ENCODE results near the gene PPRC1.

PPRC1 gene

DNA sequence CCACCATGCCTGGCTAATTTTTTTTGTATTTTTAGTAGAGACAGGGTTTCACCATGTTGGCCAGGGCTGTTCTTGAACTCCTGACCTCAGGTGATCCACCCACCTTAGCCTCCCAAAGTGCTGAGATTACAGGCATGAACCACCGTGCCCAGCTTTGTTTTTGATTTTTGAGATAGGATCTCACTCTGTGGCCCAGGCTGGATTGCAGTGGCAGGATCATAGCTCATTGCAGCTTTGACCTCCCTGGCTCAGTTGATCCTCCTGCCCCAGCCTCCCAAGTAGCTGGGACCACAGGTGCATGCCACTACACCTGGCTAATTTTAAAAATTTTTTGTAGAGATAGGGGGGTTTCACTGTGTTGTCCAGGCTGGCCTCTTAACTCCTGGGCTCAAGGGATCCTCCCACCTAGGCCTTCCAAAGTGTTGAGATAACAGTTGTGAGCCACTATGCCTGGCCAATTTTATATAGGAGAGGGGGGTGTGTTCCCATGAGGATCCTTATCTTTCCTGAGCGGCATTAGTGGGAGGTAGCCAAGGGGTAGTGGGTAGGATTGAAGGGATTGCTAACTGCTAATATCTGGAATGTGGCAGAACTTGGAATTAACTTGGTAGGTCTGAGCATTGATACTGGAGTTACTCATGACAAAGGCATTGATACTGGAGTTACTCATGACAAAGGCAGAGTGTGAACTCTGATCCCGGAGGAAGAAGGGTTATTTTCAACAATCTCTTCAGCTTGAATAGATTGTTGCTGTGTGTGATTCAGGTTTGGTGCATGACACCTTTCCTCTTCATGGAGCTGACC lies 18.3 kb downstream of the PPRC1 start:
- DNase-seq = no peak

DNA sequence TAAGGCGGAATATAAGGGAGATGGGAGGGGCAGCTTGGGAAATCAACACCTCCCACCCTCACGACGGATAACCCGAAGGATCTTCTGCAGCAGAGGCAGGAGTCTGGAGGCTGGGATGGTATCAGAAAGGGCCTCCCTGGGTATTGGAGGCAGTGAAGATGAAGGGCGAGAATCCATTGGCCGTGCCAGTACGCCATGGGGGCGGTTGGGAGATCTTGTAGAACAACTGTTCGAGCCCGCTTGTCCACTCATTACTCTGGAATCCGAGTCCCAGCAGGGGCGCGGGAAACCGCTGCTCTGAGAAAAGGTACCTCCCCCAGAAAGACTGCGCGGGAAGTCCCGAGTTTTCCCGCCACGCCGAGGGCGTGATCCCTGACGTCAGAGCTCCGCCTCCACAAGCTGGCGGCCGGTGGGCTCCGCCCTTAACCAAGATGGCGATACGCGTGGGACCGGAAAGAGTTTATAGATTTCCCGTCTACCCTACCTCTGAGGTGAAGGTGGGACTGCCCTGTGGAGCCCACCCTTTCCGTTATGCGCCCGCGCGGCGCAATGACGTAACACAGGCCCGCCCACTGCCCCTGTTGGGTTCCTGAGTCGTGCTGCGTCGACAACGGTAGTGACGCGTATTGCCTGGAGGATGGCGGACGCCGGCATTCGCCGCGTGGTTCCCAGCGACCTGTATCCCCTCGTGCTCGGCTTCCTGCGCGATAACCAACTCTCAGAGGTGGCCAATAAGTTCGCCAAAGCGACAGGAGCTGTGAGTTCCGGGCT lies 19.1 kb downstream of the PPRC1 start, which contains the start of gene NOLC1:
TSS of gene NOLC1 (plus strand) at position 616 of the 771 bp plus-strand sequence. CDS start at position 638, 22 bp downstream.
- DNase-seq = peak; percentile 99

DNA sequence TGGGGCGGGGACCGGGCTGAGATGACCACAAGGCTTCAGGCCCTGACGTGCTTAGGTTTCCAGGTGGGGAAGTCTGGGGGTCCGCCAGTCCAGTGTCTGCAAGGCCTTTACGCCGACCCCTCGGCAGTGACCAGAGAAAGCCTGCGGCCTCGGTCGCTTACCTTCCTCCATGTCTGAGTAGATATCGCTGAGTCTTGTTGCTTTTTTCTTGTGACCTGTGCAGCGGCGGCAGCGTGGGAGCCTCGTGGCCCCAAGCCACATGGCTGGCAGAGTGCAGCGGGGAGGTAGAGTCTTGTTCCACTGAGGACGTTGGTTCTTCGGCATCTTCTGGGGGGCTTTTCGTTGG lies 19.7 kb downstream of the PPRC1 start:
- peak; percentile 30 for DNase-seq

DNA sequence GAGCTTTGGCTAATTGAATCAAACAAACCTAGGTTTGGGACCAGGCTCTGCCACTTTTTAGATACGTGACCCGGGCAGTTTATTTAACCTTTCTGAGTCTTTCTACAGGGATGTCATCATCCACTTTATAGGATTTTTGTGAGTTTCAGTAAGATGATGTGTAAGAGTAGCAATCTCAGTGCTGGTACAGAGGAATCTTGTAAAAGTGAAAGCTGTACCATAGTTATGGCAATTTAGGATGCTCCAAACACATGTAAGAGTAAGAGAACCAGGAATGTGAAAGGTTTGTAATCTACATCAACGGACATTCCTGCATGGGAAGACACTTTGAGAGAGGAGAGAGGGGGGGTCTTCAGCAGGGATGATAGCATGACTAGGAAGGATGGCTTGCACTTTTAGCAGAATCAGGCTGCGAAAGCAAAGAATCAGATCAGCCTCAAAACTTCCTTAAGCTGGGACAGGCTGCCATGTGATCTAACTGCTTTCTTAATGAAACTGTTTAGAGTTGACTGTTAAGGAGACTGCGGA lies 20.3 kb downstream of the PPRC1 start:
- no peak for DNase-seq

DNA sequence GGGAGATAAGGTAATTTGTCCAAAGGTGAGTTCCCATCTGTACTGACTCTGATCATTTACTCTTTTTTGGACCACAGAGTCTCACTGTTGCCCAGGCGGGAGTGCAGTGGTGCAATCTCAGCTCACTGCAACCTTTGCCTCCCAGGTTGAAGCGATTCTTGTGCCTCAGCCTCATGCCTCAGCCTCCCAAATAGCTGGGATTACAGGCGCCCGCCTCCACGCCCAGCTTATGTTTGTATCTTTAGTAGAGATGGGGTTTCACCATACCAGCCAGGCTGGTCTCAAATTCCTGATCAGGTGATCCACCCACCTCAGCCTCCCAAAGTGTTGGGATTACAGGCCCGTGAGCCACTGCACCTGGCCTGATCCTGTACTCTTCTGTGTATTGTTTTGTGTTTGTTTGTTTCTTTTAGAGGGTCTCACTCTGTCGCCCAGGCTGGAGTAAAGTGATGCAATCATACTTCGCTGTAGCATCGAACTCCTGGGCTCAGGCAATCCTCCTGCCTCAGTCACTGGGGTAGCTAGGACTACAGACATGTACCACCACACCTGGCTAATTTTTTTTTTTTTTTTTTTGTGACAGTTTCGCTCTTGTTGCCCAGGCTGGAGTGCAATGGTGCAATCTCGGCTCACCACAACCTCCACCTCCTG lies 21.8 kb downstream of the PPRC1 start:
- DNase-seq = no peak

DNA sequence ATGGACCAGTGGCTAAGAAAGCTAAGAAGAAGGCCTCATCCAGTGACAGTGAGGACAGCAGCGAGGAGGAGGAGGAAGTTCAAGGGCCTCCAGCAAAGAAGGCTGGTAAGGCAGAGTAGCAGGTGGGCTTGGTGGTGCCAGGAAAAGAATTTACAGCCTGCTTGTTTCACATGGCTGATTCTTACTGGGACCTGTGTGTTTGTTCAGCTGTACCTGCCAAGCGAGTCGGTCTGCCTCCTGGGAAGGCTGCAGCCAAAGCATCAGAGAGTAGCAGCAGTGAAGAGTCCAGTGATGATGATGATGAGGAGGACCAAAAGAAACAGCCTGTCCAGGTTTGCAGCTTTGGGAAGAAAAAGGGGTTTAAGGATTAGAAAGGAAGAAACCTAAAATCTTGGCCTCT lies 24.4 kb downstream of the PPRC1 start:
- no peak for DNase-seq

DNA sequence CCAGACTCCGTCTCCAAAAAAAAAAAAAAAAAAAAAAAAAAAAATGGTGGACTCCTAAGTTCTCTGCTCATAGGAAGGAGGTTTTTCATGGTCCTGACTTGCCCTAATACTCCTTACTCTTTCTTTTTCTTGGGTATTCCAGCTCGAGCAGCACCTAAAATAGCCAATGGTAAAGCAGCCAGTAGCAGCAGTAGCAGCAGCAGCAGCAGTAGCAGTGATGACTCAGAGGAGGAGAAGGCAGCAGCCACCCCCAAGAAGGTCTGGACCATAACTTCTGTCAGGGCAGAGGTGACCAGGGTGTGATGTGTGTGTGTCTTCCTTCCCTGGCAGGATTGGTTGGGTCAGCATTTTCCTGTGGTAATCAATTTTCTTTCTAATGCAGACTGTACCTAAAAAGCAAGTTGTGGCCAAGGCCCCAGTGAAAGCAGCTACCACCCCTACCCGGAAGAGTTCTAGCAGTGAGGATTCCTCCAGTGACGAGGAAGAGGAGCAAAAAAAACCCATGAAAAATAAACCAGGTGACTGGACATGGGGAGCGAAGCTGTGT lies 26.3 kb downstream of the PPRC1 start:
- DNase-seq = no peak

DNA sequence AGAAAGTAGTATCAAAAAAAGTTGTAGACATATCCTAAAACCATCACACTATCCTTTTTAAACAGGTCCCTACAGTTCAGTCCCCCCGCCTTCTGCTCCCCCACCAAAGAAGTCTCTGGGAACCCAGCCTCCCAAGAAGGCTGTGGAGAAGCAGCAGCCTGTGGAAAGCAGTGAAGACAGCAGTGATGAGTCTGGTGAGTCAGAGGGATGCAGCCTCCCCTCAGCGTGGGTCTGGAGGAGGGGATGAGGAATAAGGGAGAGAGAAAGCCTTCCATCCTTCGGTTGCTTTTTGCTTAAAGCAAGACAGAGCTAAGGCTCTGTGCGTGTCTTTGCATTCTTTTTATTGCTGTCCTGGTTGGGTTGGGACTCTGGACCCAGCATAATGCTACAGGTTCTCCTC lies 27.0 kb downstream of the PPRC1 start:
- no peak for DNase-seq

DNA sequence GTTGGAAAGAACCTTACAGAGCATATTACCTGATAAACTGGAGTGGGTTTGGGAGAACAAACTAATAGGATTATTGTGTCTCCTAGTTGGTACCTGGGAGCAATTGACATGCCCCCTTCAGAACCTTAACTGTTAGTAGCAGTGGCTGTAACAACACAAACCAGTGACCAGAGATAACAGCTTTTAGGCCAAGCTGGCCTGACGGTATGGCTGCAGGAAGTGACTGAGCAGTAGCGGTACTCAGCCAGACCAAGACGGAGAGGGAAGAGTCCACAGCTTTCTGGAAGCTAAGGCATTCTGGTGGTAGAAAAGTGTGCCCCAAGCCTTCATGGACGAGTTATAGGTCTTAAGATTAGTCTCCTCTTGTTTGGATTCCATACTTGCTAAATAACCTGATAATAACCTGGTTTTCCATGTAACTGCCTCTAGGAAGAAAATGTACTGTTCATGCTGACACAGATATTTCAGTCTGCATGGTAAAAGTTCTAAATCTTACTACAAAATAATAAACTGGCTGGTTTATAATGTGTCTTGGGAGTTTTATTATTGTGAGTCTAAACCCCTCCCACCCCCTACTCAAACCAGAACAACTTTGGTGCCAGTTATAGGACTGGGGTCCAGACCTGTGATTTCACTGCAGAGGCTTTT lies 30.6 kb downstream of the PPRC1 start:
- DNase-seq = no peak

DNA sequence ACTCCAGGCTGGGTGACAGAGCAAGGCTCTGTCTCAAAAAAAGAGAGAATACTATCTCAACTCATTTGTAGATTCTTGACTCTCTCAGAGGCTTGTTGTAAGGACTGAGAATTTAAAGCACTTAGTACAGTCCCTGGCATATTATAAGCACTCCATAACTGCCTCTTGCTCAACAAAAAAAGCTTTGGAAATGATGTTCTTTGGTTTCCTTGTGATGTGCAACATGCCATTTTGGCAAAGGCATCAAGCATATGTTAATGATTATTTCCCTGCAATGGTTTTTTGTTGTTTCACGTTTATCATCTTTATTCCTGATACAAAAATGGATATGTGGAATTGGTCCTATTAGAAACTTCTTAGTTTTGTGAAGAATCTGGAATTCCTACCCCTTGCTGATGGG lies 35.0 kb downstream of the PPRC1 start:
- DNase-seq = no peak

DNA sequence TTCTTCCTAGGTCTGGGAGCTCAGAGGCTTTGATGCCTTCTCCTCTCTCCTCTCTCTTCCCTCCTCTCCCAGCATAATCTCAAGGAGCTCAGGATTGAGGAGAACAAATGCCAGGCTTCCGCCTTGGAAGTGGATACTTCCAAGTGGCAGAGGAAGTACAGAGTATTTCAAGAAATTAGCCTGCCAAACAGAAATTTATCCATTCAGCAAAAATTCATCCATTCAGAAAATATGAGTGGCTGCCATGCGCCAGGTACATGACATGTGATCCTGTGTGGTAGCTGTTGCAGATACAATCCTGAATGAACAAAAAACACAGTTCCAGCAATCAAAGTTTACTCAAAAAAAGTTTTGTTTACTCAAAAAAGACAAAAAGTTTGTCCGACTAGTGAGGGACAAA lies 37.8 kb downstream of the PPRC1 start:
- no peak for DNase-seq

DNA sequence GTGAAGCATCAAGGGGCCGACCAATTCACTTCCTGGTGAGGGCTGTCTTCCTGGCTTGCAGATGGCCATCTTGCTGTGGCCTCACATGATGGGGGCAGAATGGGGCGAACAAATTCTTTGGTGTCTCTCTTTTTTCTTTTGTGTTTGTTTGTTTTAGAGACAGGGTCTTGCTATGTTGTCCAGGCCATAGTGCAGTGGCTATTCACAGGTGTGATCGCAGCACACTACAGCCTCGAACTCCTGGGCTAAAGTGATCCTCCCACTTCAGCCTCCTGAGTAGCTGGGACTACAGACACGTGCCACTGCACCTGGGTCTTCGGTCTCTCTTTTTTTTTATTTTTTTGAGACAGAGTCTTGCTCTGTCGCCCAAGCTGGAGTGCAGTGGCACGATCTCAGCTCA lies 39.4 kb downstream of the PPRC1 start:
- DNase-seq = no peak

DNA sequence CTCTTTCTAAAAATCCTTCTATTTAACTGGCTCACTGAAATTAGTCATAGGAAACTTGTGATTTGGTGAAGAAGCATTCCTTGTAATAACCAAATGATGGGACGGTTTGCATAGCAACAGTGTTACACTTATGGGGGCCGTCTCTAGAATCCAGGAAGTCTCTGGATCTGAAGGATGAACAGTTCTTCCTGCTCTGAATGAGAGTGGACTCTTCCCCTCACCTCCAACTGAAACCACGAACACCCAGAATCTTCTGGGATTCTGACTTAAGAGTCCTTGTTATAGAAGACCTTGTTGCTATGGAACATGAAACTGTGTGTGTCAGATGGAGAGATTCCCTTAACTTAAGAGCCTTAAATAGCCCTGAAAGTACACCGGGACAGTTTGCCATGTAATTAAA lies 42.6 kb downstream of the PPRC1 start:
- DNase-seq = no peak

DNA sequence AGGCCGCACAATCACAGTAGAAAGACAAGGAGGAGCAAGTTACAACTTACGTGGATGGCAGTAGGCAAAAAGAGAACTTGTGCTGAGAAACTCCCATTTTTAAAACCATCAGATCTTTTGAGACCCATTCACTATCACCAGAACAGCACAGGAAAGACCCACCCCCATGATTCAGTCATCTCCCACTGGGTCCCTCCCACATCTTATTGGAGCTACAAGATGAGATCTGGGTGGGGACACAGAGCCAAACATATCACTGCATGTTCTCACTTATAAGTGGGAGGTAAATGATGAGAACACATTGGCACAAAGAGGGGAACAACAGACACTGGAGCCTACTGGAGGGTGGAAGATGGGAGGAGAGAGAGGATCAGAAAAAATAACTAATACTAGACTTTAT lies 51.8 kb downstream of the PPRC1 start:
- no peak for DNase-seq

DNA sequence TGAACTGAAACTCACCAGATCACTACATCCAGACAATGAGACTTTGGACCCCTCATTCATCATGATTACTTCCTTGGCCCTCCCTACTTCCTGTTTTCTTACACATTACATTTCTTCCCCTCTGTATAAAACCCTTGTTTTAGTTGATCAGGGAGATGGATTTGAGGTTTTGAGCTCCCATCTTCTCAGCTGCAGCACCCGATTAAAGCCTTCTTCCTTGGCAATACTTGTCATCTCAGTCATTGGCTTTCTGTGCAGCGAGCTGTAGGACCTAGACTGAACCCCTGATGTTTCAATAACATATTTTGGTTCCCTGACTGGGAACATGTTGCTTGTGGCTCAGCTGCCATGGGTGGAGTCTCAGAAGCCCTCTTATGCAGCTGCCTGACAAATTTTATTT lies 52.4 kb downstream of the PPRC1 start:
- DNase-seq = no peak

DNA sequence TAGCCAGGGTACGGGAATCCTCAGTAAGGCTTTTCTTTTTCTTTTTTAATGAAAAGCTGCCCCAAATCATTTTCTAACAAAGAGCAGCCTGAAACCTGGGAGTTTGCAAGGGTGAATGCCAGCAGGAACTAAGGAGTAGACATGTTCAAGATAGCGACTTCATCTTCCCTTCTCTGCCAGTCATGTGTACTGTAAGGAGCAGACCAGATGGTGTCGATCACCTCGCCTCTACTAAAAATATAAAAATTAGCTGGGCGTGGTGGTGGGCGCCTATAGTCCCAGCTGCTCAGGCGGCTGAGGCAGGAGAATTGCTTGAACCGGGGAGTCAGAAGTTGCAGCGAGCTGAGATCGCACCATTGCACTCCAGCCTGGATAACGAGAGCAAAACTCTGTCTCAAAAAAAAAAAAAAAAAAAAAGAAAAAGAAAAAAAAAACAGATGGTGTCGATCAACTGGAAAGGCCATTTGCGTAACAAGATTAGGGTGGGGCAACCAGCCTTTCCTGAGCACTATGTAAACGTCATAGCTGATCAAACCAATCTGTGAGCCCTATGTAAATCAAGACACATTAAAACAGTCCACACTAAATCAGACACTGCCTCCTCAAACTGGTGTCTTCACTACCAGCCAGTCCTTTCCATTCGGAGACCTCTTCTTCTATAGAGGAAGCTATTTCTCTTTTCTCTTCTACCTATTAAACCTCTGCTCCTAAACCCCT lies 53.1 kb downstream of the PPRC1 start:
- no peak for DNase-seq

DNA sequence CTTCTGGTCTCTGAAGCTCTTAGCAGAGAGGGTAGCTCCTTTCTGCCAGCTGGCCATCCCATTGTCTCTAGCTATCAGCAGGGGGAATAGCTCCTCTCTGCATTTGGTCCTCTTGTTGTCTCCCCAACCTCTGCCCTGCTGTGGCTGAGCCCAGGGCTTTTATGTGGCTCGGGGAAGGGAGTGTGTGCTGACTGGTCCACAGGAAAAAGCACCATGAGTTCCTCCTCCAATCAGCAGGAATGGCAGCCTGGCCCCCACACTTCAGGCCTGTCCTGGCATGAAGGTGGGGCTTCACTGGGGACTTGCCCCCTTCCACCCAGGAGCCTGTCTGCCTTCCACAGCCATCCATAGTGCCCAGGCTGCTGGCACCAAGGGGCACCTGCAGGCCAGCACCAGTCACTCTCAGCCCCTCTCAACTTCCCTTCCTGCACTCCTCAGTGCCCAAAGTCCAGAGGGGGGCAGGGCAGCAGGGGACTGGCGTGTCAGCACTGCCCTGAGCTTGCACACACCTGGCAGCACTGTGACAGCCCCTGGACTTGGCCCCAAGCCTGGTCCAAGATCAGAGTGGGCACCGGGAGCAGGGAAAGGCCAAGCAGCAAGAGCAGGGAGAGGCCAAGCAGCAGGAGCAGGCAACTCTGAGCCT lies 55.6 kb downstream of the PPRC1 start:
- peak; percentile 2 for DNase-seq

DNA sequence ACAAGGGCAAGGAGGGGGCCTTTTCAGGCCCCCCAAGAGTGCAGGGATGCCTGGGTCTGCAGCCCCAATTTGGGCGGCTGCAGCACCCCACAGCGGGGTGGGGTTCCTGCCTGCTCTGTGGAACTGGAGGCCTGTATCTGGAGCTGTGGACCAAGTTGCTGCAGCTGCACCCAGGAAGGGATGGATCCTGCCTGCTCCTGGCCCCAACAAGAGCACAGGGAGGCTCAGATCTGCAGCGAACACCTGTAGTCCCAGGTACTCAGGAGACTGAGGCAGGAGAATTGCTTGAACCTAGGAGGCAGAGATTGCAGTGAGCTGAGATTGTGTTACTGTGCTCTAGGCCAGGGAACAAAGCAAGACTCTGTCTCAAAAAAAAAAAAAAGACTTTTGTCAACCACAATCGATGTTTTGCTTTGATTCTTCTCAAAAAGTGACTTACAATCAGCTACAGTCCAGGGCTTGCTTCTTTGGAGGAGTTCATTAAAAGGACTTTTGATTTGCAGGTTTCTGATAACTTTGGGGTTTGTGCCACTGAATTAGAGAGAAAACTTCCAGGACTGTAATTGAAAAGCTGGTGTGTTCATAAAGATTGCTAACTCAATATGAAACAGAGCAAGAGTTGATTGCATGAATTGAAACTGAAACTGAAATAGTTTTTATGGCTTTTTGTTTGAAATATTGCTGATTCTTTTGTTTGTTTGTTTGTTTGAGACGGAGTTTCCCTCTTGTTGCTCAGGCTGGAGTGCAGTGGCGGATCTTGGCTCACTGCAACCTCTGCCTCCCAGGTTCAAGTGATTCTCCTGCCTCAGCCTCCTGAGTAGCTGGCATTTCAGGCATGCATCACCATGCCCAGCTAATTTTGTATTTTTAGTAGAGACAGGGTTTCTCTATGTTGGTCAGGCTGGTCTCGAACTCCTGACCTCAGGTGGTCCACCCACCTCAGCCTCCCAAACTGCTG lies 56.4 kb downstream of the PPRC1 start:
- DNase-seq = peak; percentile 7

DNA sequence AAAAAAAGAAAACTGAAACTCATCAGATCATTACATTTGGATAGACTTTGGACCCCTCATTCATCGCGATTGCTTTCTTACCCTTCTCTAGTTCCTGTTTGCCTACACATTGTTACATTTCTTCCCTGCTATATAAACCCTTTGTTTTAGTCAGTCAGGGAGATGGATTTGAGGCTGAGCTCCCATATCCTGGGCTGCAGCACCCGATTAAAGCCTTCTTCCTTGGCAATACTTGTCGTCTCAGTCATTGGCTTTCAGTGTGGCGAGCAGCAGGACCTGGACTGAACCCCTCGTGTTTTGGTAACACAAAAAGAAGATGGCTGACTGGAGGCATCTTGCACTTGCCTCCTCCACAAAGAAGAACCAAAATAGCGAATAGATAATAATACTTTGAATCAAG lies 59.1 kb downstream of the PPRC1 start:
- no peak for DNase-seq

DNA sequence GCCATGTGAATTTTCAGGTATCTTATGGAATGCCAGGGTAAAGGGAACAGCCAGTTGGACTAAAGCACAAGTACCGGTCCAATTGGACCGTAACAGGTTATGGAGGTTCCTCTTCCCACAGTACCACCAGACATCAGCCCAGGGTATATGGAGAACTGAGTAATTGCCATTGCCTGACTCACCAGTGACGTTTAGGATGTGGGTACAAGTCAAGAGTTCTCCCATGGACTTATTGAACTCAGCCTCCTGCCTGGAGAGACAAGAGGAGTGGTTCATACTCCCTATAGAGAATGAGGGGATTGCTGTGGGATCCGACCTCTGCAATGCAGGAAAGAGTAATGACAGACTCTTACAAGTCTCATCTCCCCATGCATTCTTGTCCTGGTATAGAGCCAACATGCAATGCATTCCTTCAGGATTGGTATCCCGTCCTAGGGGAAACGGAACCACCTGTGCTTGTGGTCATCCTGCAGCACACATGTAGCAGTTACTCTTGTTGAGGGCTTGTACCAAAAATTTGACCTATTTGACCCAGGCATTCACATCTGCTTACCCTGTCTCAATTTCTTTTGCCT lies 62.5 kb downstream of the PPRC1 start:
- no peak for DNase-seq
